Measurements from ENCODE around the gene PRKN.

The PRKN gene

GRCh38 chr6:161634916-161635315 is 1092.7 kb downstream of the PRKN start:
- Histone ChIP-seq H3K4me1 (ENCODE audit: low read length) (no peaks in the 10 kb centered on the region), H3K27ac (ENCODE audit: low read length) (no peak overlapping the region), H3K27me3 (replicated peaks; ENCODE audit: insufficient read depth, low read length) (no peaks in the 10 kb centered on the region), H3K9me2 (replicated peaks; ENCODE audit: insufficient read depth, low read length) (no peaks in the 10 kb centered on the region), H3K9ac (ENCODE audit: low read length) (no peak overlapping the region), H3K4me2 (ENCODE audit: low read depth, low read length) (no peak overlapping the region), H3F3A (ENCODE audit: insufficient read depth, low read length) (no peaks in the 10 kb centered on the region), H4K20me1 (ENCODE audit: insufficient read depth, low read length) (no peaks in the 10 kb centered on the region), H3K79me2 (ENCODE audit: low read length) (no peaks in the 10 kb centered on the region), H3K9me3 (replicated peaks; ENCODE audit: insufficient read depth, low read length) (no peaks in the 10 kb centered on the region), H3K4me3 (ENCODE audit: low read length) (no peak overlapping the region), H3K36me3 (replicated peaks; ENCODE audit: insufficient read depth, low read length) (no peaks in the 10 kb centered on the region), H2AFZ (ENCODE audit: low read length) (no peak overlapping the region)
- no peak for DNase-seq
- TF ChIP-seq EZH2phosphoT487 (IDR thresholded peaks at IDR 0.05; ENCODE audit: low read length) = no peak
- TF ChIP-seq EZH2 (optimal IDR thresholded peaks at IDR 0.05; ENCODE audit: low read depth, low read length) = no peak
- TF ChIP-seq, protein P1, sequence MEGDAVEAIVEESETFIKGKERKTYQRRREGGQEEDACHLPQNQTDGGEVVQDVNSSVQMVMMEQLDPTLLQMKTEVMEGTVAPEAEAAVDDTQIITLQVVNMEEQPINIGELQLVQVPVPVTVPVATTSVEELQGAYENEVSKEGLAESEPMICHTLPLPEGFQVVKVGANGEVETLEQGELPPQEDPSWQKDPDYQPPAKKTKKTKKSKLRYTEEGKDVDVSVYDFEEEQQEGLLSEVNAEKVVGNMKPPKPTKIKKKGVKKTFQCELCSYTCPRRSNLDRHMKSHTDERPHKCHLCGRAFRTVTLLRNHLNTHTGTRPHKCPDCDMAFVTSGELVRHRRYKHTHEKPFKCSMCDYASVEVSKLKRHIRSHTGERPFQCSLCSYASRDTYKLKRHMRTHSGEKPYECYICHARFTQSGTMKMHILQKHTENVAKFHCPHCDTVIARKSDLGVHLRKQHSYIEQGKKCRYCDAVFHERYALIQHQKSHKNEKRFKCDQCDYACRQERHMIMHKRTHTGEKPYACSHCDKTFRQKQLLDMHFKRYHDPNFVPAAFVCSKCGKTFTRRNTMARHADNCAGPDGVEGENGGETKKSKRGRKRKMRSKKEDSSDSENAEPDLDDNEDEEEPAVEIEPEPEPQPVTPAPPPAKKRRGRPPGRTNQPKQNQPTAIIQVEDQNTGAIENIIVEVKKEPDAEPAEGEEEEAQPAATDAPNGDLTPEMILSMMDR (IDR thresholded peaks at IDR 0.05; ENCODE audit: low read length) = no peak

DNA sequence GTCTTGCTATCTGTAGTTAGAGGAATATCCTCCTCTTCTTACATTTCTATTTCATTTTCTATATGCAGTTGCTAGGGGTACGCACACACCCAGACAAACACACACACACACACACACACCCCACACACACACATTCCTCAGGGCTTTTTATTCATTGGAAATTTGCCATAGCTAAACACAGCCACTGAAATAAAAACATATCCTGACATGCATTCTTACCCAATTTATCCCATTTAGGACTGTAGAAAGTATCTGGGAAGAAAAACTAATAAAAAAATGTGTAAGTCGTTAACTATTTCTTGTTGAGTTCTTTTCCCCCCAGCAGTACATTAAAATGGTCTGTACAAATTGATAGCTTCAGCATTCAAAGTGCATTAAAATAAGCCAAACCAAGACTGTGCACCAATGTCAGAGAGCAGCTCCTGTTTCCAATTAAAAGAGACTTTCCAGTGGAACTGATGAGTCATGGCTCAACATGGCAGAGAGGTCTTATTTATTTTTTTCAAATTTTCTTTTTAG is 1095.8 kb downstream of the PRKN start:
- no peak overlapping the region for H2AFZ ChIP-seq (ENCODE audit: low read length)
- no peaks in the 10 kb centered on the region for H3K9me3 ChIP-seq (replicated peaks; ENCODE audit: insufficient read depth, low read length)
- no peaks in the 10 kb centered on the region for H4K20me1 ChIP-seq (ENCODE audit: insufficient read depth, low read length)
- no peak overlapping the region for H3K4me3 ChIP-seq (ENCODE audit: low read length)
- no peak overlapping the region for H3K27ac ChIP-seq (ENCODE audit: low read length)
- no peaks in the 10 kb centered on the region for H3K9me2 ChIP-seq (replicated peaks; ENCODE audit: insufficient read depth, low read length)
- no peak for DNase-seq
- no peaks in the 10 kb centered on the region for H3K79me2 ChIP-seq (ENCODE audit: low read length)
- no peaks in the 10 kb centered on the region for H3K4me1 ChIP-seq (ENCODE audit: low read length)
- H3K4me2 ChIP-seq (ENCODE audit: low read depth, low read length) = no peak overlapping the region
- no peaks in the 10 kb centered on the region for H3K27me3 ChIP-seq (replicated peaks; ENCODE audit: insufficient read depth, low read length)
- no peak overlapping the region for H3K9ac ChIP-seq (ENCODE audit: low read length)
- no peaks in the 10 kb centered on the region for H3K36me3 ChIP-seq (replicated peaks; ENCODE audit: insufficient read depth, low read length)
- no peak for TF ChIP-seq EZH2phosphoT487 (IDR thresholded peaks at IDR 0.05; ENCODE audit: low read length)
- no peaks in the 10 kb centered on the region for H3F3A ChIP-seq (ENCODE audit: insufficient read depth, low read length)

DNA sequence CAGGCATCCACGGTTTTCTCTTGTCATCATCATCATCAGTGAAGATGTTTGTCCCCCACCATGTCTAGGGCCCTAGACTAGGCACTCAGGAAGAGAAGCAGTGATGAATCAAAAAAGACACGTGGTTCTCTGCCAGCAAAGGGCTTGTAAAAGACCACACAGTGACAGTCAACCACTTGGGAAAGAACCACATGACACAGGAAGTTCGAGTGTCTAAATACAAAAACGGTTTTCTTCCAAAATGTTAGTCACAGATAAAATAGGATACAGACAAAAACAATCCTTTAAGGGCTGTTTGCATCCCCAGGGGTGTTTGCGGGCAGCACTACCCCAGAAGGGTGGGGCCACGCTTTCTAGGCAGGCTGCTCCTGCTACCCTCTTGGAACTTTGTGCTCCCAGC is 1096.9 kb downstream of the PRKN start:
- Histone ChIP-seq H2AFZ (ENCODE audit: low read length) (no peak overlapping the region), H3K27ac (ENCODE audit: low read length) (no peak overlapping the region), H3K27me3 (replicated peaks; ENCODE audit: insufficient read depth, low read length) (no peaks in the 10 kb centered on the region), H3K9me2 (replicated peaks; ENCODE audit: insufficient read depth, low read length) (no peaks in the 10 kb centered on the region), H3K4me2 (ENCODE audit: low read depth, low read length) (no peak overlapping the region), H4K20me1 (ENCODE audit: insufficient read depth, low read length) (no peaks in the 10 kb centered on the region), H3K79me2 (ENCODE audit: low read length) (no peaks in the 10 kb centered on the region), H3K36me3 (replicated peaks; ENCODE audit: insufficient read depth, low read length) (no peaks in the 10 kb centered on the region), H3K4me1 (ENCODE audit: low read length) (no peaks in the 10 kb centered on the region), H3F3A (ENCODE audit: insufficient read depth, low read length) (no peaks in the 10 kb centered on the region), H3K4me3 (ENCODE audit: low read length) (no peak overlapping the region), H3K9ac (ENCODE audit: low read length) (no peak overlapping the region), H3K9me3 (replicated peaks; ENCODE audit: insufficient read depth, low read length) (no peaks in the 10 kb centered on the region)
- TF ChIP-seq, protein P1 (IDR thresholded peaks at IDR 0.05; ENCODE audit: low read length) = no peak
- TF ChIP-seq EZH2phosphoT487 (IDR thresholded peaks at IDR 0.05; ENCODE audit: low read length) = no peak
- no peak for TF ChIP-seq EZH2 (optimal IDR thresholded peaks at IDR 0.05; ENCODE audit: low read depth, low read length)
- DNase-seq = no peak

DNA sequence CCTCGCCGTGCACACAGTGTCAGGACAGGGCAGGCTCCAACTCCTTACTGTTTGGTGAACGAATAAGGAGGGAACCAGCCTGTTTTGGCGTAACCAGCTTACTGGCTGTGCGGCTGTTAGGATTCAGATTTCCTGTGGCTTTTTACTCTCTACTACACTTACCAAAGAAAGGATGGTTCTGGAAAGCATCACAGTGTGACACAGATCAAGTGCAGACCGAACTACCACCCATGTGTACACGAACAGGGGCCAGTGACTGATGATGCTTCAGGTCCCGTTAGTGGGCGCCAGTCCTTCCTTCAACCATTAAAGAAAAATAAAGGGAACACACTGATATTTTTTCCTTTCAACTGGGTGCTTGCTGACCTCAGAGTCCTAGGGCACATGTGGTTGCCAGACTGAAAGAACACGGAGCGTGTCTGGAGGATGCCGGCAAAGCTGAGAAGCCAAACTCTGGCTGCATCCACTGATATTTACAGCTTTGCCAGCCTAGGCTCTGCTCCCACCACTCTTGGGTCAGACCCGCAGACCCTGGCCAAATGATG is 1101.4 kb downstream of the PRKN start:
- no peaks in the 10 kb centered on the region for H3K9me3 ChIP-seq (replicated peaks; ENCODE audit: insufficient read depth, low read length)
- H3K4me1 ChIP-seq (ENCODE audit: low read length) = no peaks in the 10 kb centered on the region
- no peaks in the 10 kb centered on the region for H3F3A ChIP-seq (ENCODE audit: insufficient read depth, low read length)
- no peaks in the 10 kb centered on the region for H4K20me1 ChIP-seq (ENCODE audit: insufficient read depth, low read length)
- H2AFZ ChIP-seq (ENCODE audit: low read length) = no peak overlapping the region
- no peak for DNase-seq
- no peak overlapping the region for H3K27ac ChIP-seq (ENCODE audit: low read length)
- no peak overlapping the region for H3K4me3 ChIP-seq (ENCODE audit: low read length)
- H3K9me2 ChIP-seq (replicated peaks; ENCODE audit: insufficient read depth, low read length) = no peaks in the 10 kb centered on the region
- TF ChIP-seq EZH2 (optimal IDR thresholded peaks at IDR 0.05; ENCODE audit: low read depth, low read length) (no peak), EZH2phosphoT487 (IDR thresholded peaks at IDR 0.05; ENCODE audit: low read length) (no peak)
- TF ChIP-seq, protein P1 (IDR thresholded peaks at IDR 0.05; ENCODE audit: low read length) = no peak
- no peak overlapping the region for H3K4me2 ChIP-seq (ENCODE audit: low read depth, low read length)
- H3K27me3 ChIP-seq (replicated peaks; ENCODE audit: insufficient read depth, low read length) = no peaks in the 10 kb centered on the region
- H3K9ac ChIP-seq (ENCODE audit: low read length) = no peak overlapping the region
- no peaks in the 10 kb centered on the region for H3K36me3 ChIP-seq (replicated peaks; ENCODE audit: insufficient read depth, low read length)
- H3K79me2 ChIP-seq (ENCODE audit: low read length) = no peaks in the 10 kb centered on the region
